Hematopoietic multipotent progenitor cell treated with erythropoietin and hydrocortisone succinate and interleukin-3 and kit ligand, for 6 days (in vitro differentiated cells): ENCODE data around the gene SEC16A.
"Not testable (repeated sequence)": the region's sequence is repeated elsewhere in the genome, so short reads cannot be mapped to it uniquely, and the experiment has no call there.

Experiments
- DNase-seq: peaks from one replicate; pipeline ENCODE4 v3.0.0-alpha.2; 2015

The SEC16A gene

GRCh38 chr9:136437430-136437829 lies 45.4 kb downstream of the SEC16A start:
- peak; percentile 17 for DNase-seq

GRCh38 chr9:136436055-136436634 lies 46.7 kb downstream of the SEC16A start:
- DNase-seq, result no peak

- DNase-seq, result no peak
Measured at GRCh38 chr9:136434580-136435169, 48.2 kb downstream of the SEC16A start.

- no peak for DNase-seq
Measured at GRCh38 chr9:136433849-136434579, 48.8 kb downstream of the SEC16A start.

GRCh38 chr9:136433043-136433715 lies 49.7 kb downstream of the SEC16A start:
- no peak for DNase-seq

GRCh38 chr9:136432591-136432990 lies 50.2 kb downstream of the SEC16A start:
- DNase-seq, result no peak

GRCh38 chr9:136431782-136432350 lies 51.0 kb downstream of the SEC16A start:
- no peak for DNase-seq

GRCh38 chr9:136430588-136431234 lies 52.1 kb downstream of the SEC16A start:
- no peak for DNase-seq

- no peak for DNase-seq
Measured at GRCh38 chr9:136429683-136430491, 53.0 kb downstream of the SEC16A start.

- no peak for DNase-seq
Measured at GRCh38 chr9:136429075-136429628, 53.7 kb downstream of the SEC16A start.

GRCh38 chr9:136426787-136427186 lies 56.1 kb downstream of the SEC16A start:
- no peak for DNase-seq

- DNase-seq, result not testable (repeated sequence)
Measured at GRCh38 chr9:136425367-136425766, 57.5 kb downstream of the SEC16A start.

GRCh38 chr9:136424750-136425362 lies 58.0 kb downstream of the SEC16A start:
- DNase-seq, result no peak

- DNase-seq, result no peak
Measured at GRCh38 chr9:136423432-136424146, 59.3 kb downstream of the SEC16A start.

GRCh38 chr9:136422876-136423275 lies 60.0 kb downstream of the SEC16A start:
- no peak for DNase-seq

- DNase-seq, result no peak
Measured at GRCh38 chr9:136421791-136422190, 61.0 kb downstream of the SEC16A start.

GRCh38 chr9:136419092-136419420 lies 63.8 kb downstream of the SEC16A start:
- DNase-seq, result no peak

- DNase-seq, result no peak
Measured at GRCh38 chr9:136418182-136419091, 64.4 kb downstream of the SEC16A start.

- DNase-seq, result no peak
Measured at GRCh38 chr9:136416914-136417313, 65.9 kb downstream of the SEC16A start.

- no peak for DNase-seq
Measured at GRCh38 chr9:136416427-136416826, 66.4 kb downstream of the SEC16A start.
